SK-N-SH (cell line): ENCODE results near the gene ZNF674. TPM values are rescaled to one million over a fixed set of nuclear protein-coding genes. Genes with fewer than 3 reads are reported as not detected.
"Not testable (repeated sequence)": the region's sequence is repeated elsewhere in the genome, so short reads cannot be mapped to it uniquely, and the experiment has no call there.

Experiments used
- CTCF ChIA-PET: fragments of 300-600, 350-600 bp; formaldehyde crosslinking; extraction: SDS; loops from one replicate; lab custom pipeline; 2021; lab: Yijun Ruan, JAX
- POLR2A ChIA-PET: fragments of 350-600 bp; sonication (Branson Sonifier 250); formaldehyde crosslinking; extraction: SDS; loops from one replicate; lab custom pipeline; 2020; ENCODE audit warnings: antibody characterized with exemption, inconsistent platforms; lab: Yijun Ruan, JAX
- DNase-seq: peaks from one replicate; pipeline ENCODE4 v3.0.0; 2012
- H2AFZ ChIP-seq: fragments of 200-600 bp; sonication (generic); 2 replicates; pipeline ENCODE4 v1.8.1; 2016; ENCODE audit warnings: antibody characterized with exemption, mild to moderate bottlenecking, low read depth
- H3F3A ChIP-seq: fragments of 200-600 bp; sonication (generic); replicated peaks from 2 replicates; pipeline ENCODE3; 2016; ENCODE audit warnings: antibody characterized with exemption, mild to moderate bottlenecking; ENCODE audit not compliant: insufficient read depth
- H3K27ac ChIP-seq, 2 experiments: fragments of 200-500 bp in 1 of 2; fragments of 200-600 bp in 1 of 2; sonication (Bioruptor generic) in 1 of 2; sonication (generic), shearing (Covaris generic) in 1 of 2; 2 replicates each; pipeline versions ENCODE4 v1.5.1 to v1.6.1; 2014 to 2016; ENCODE audit warnings: low read depth in 2 of 2, inconsistent platforms in 1 of 2, low read length in 1 of 2, mild to moderate bottlenecking in 1 of 2, mixed read lengths in 1 of 2
- H3K27me3 ChIP-seq: fragments of 200-600 bp; sonication (generic), shearing (Covaris generic); 2 replicates; pipeline ENCODE4 v1.6.1; 2016; ENCODE audit warnings: mixed run types; ENCODE audit not compliant: insufficient read depth
- H3K36me3 ChIP-seq, 2 experiments: fragments of 200-500 bp in 1 of 2; fragments of 200-600 bp in 1 of 2; sonication (Bioruptor generic) in 1 of 2; sonication (generic) in 1 of 2; replicated peaks in 1 of 2; 2 replicates each; pipeline versions ENCODE3 to v1.5.1; 2014 to 2016; ENCODE audit warnings: low read length in 1 of 2, mild to moderate bottlenecking in 1 of 2; ENCODE audit not compliant: insufficient read depth in 2 of 2, control insufficient read depth in 1 of 2
- H3K4me1 ChIP-seq, 2 experiments: fragments of 200-500 bp in 1 of 2; fragments of 200-600 bp in 1 of 2; sonication (Bioruptor generic) in 1 of 2; sonication (generic), shearing (Covaris generic) in 1 of 2; 2 replicates each; pipeline versions ENCODE4 v1.5.1 to v1.6.1; 2014 to 2016; ENCODE audit warnings: low read depth in 1 of 2, low read length in 1 of 2, mixed run types in 1 of 2; ENCODE audit not compliant: insufficient read depth in 2 of 2, control insufficient read depth in 1 of 2
- H3K4me2 ChIP-seq: fragments of 200-600 bp; sonication (generic), shearing (Covaris generic); 2 replicates; pipeline ENCODE4 v1.6.1; 2017; ENCODE audit warnings: mixed run types
- H3K4me3 ChIP-seq, 2 experiments: fragments of 200-500 bp in 1 of 2; fragments of 200-600 bp in 1 of 2; sonication (Bioruptor generic) in 1 of 2; sonication (generic), shearing (Covaris generic) in 1 of 2; 2 replicates each; pipeline versions ENCODE4 v1.5.1 to v1.8.1; 2014 to 2016; ENCODE audit warnings: low read depth in 2 of 2, inconsistent platforms in 1 of 2, low read length in 1 of 2, mild to moderate bottlenecking in 1 of 2, mixed read lengths in 1 of 2, moderate library complexity in 1 of 2
- H3K79me2 ChIP-seq: fragments of 200-600 bp; sonication (generic); 2 replicates; pipeline ENCODE4 v1.8.1; 2017; ENCODE audit warnings: mild to moderate bottlenecking; ENCODE audit not compliant: insufficient read depth
- H3K9ac ChIP-seq: fragments of 200-600 bp; sonication (generic); 2 replicates; pipeline ENCODE4 v1.6.1; 2017; ENCODE audit warnings: mixed run types
- H3K9me2 ChIP-seq: fragments of 200-600 bp; sonication (generic); 2 replicates; pipeline ENCODE4 v1.6.1; 2017; ENCODE audit warnings: mixed run types
- H3K9me3 ChIP-seq: fragments of 200-600 bp; sonication (generic); 2 replicates; pipeline ENCODE4 v1.6.1; 2017; ENCODE audit warnings: mixed run types, mild to moderate bottlenecking, moderate library complexity
- H4K20me1 ChIP-seq: fragments of 200-600 bp; sonication (generic); 2 replicates; pipeline ENCODE4 v1.6.1; 2017; ENCODE audit warnings: mild to moderate bottlenecking, mixed run types; ENCODE audit not compliant: insufficient read depth
- CHD2 ChIP-seq: fragments of 150-350 bp; IDR thresholded peaks from 2 replicates; pipeline ENCODE4 v1.6.1; 2018; ENCODE audit warnings: low read length; ENCODE audit not compliant: partially characterized antibody
- EP300 ChIP-seq, 2 experiments: IDR thresholded peaks; 2 replicates each; pipeline versions ENCODE4 v1.4.0 to v1.6.1; 2012; ENCODE audit warnings: borderline replicate concordance in 1 of 2, low read depth in 1 of 2, low read length in 1 of 2
- EZH2phosphoT487 ChIP-seq: fragments of 200-600 bp; sonication (generic); IDR thresholded peaks from 2 replicates; pipeline ENCODE4 v1.6.1; 2017; ENCODE audit warnings: low read depth, mixed run types, mild to moderate bottlenecking, antibody characterized with exemption, moderate library complexity, borderline replicate concordance
- FOSL2 ChIP-seq: IDR thresholded peaks from 2 replicates; pipeline ENCODE4 v1.4.0; 2012; ENCODE audit warnings: low read depth, mild to moderate bottlenecking, moderate library complexity, borderline replicate concordance
- GATA2 ChIP-seq: sonication (generic); formaldehyde crosslinking; IDR thresholded peaks from 2 replicates; pipeline ENCODE4 v1.5.0; 2020; ENCODE audit warnings: mild to moderate bottlenecking, missing genetic modification reagents
- MXI1 ChIP-seq: IDR thresholded peaks from 2 replicates; pipeline ENCODE4 v1.6.1; 2012; ENCODE audit warnings: mild to moderate bottlenecking, low read depth, low read length, improper control_type of control experiment
- NFIC ChIP-seq: IDR thresholded peaks from 2 replicates; pipeline ENCODE4 v1.4.0; 2012; ENCODE audit warnings: borderline replicate concordance
- POLR2AphosphoS5 ChIP-seq: IDR thresholded peaks from 2 replicates; pipeline ENCODE4 v1.6.1; 2012; ENCODE audit warnings: low read depth, low read length
- RAD21 ChIP-seq: IDR thresholded peaks from 2 replicates; pipeline ENCODE4 v1.6.1; 2012; ENCODE audit warnings: mild to moderate bottlenecking, low read length
- REST ChIP-seq: IDR thresholded peaks from 2 replicates; pipeline ENCODE4 v1.6.1; 2012; ENCODE audit warnings: mild to moderate bottlenecking, low read depth, low read length, moderate library complexity
- USF1 ChIP-seq: IDR thresholded peaks from 2 replicates; pipeline ENCODE4 v1.4.0; 2012; ENCODE audit warnings: low read depth, borderline replicate concordance
- ZBTB33 ChIP-seq: IDR thresholded peaks from 2 replicates; pipeline ENCODE4 v1.4.0; 2012; ENCODE audit warnings: low read depth, borderline replicate concordance
- WGBS: methylation state at CpG from one replicate; pipeline ENCODE4 v1.1.6; 2017; ENCODE audit warnings: low lambda C conversion rate; 5-methylcytosine and 5-hydroxymethylcytosine counted together
- polyA plus RNA-seq, 3 experiments: library from polyadenylated mRNA; depleted of rRNA; stranded (reverse); fragments of >200 nt; gene quantifications; 2 replicates each; pipeline ENCODE4 v1.2.3, GENCODE V29; 2012

ZNF674 gene
- polyA plus RNA-seq, 1 of the 3 experiments (the other 2 are of a cell fraction): 2.3 TPM

GRCh38 chrX:46531442-46531841 lies 13.8 kb downstream of the ZNF674 start:
- no peak for DNase-seq
- no peak overlapping the region for H2AFZ ChIP-seq
- CTCF ChIA-PET: no interaction called here
- H3K4me3 ChIP-seq: no peak overlapping the region
- POLR2A ChIA-PET: no interaction called here
- WGBS: 70% methylated on average over 3 of the region's 3 CpGs
- no peak overlapping the region for H3K9ac ChIP-seq
- H3K27me3 ChIP-seq: no peaks in the 10 kb centered on the region
- H4K20me1 ChIP-seq: no peaks in the 10 kb centered on the region
- H3K4me1 ChIP-seq: no peaks in the 10 kb centered on the region
- H3K79me2 ChIP-seq: no peaks in the 10 kb centered on the region
- peaks cover 0 to 3% of the 10 kb centered on the region in 2 experiments for H3K36me3 ChIP-seq
- no peak for TF ChIP-seq EP300 (IDR thresholded peaks at IDR 0.05; ENCODE audit: borderline replicate concordance in 1 of 2, low read depth in 1 of 2, low read length in 1 of 2)
- TF ChIP-seq GATA2: no peak
- no peak for TF ChIP-seq ZBTB33
- TF ChIP-seq NFIC: no peak
- no peak for TF ChIP-seq REST
- TF ChIP-seq MXI1: no peak
- TF ChIP-seq USF1: no peak
- TF ChIP-seq RAD21: no peak
- no peak for TF ChIP-seq POLR2AphosphoS5
- no peak for TF ChIP-seq EZH2phosphoT487
- no peak for TF ChIP-seq CHD2
- TF ChIP-seq FOSL2: no peak
- H3K4me2 ChIP-seq: no peak overlapping the region
- H3K27ac ChIP-seq: no peak overlapping the region
- H3F3A ChIP-seq: peaks cover 5% of the 10 kb centered on the region
- no peaks in the 10 kb centered on the region for H3K9me3 ChIP-seq
- H3K9me2 ChIP-seq: no peaks in the 10 kb centered on the region

GRCh38 chrX:46530404-46530908 lies 14.8 kb downstream of the ZNF674 start:
- CTCF ChIA-PET, H2AFZ ChIP-seq, H3K9me2 ChIP-seq, H3K27me3 ChIP-seq, H3K4me1 ChIP-seq, H3K79me2 ChIP-seq, H3K9me3 ChIP-seq, H3K9ac ChIP-seq, H4K20me1 ChIP-seq, POLR2A ChIA-PET, H3K36me3 ChIP-seq, H3K4me3 ChIP-seq, H3F3A ChIP-seq, H3K27ac ChIP-seq, DNase-seq, H3K4me2 ChIP-seq: not testable (repeated sequence)
- 40% methylated on average over 1 of the region's 1 CpG for WGBS

- H3K4me2 ChIP-seq, CTCF ChIA-PET, POLR2A ChIA-PET, H3K9ac ChIP-seq, H3K4me1 ChIP-seq, H3K36me3 ChIP-seq, H3K9me2 ChIP-seq, DNase-seq, H2AFZ ChIP-seq, H3K27ac ChIP-seq, H4K20me1 ChIP-seq, H3K4me3 ChIP-seq, H3K27me3 ChIP-seq, H3K79me2 ChIP-seq, H3K9me3 ChIP-seq, H3F3A ChIP-seq: not testable (repeated sequence)
- 83% methylated on average over 8 of the region's 12 CpGs for WGBS
These were observed 15.3 kb downstream of the ZNF674 start for GRCh38 chrX:46529740-46530403.
